ENCODE measurements around the gene SLC22A7. TPM values are rescaled to one million over a fixed set of nuclear protein-coding genes. Genes with fewer than 3 reads are reported as not detected.
A peak's percentile ranks its signal among the peaks of the same experiment; 100 is the strongest.

Gene SLC22A7
- polyA plus RNA-seq, 1 donor, result 1.2 TPM

DNA sequence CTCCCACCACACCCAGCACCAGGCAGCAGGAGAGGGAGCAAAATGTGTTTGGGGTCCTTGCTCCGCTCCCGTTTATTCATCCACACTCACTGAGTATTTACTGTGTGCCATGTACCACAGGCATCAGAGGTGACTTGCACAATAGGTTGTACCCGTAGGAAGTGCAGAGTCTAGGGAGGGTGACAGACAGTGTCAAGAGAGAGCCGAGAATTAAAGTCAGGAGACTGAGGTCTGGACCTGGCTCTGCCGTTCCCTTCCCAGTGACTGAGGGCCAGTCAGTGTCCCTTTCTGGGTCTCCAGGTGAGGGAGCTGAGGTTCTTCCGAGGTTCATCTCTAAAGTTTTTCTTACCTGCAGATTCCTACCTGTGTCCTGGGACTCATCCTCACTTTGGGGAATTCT is 32.5 kb upstream of the SLC22A7 start:
- H3K4me1 ChIP-seq (ENCODE audit: control insufficient read depth, insufficient read depth, low read length), result peaks cover 75% of the 10 kb centered on the region
- no CpG with 5 or more reads among the region's 6 CpGs for WGBS (ENCODE audit: insufficient coverage, low lambda C conversion rate)
- H3K27ac ChIP-seq (ENCODE audit: low read length), result no peak overlapping the region
- DNase-seq, result peak in 1 of 2 donors; percentile 59
- H3K4me3 ChIP-seq (ENCODE audit: low read length), result no peak overlapping the region
- H3K9me3 ChIP-seq (ENCODE audit: control insufficient read depth, low read depth, low read length), result no peaks in the 10 kb centered on the region
- H3K36me3 ChIP-seq (ENCODE audit: control insufficient read depth, insufficient read depth, low read length), result no peaks in the 10 kb centered on the region
- no peaks in the 10 kb centered on the region for H3K27me3 ChIP-seq (ENCODE audit: control insufficient read depth, insufficient read depth, low read length)

DNA sequence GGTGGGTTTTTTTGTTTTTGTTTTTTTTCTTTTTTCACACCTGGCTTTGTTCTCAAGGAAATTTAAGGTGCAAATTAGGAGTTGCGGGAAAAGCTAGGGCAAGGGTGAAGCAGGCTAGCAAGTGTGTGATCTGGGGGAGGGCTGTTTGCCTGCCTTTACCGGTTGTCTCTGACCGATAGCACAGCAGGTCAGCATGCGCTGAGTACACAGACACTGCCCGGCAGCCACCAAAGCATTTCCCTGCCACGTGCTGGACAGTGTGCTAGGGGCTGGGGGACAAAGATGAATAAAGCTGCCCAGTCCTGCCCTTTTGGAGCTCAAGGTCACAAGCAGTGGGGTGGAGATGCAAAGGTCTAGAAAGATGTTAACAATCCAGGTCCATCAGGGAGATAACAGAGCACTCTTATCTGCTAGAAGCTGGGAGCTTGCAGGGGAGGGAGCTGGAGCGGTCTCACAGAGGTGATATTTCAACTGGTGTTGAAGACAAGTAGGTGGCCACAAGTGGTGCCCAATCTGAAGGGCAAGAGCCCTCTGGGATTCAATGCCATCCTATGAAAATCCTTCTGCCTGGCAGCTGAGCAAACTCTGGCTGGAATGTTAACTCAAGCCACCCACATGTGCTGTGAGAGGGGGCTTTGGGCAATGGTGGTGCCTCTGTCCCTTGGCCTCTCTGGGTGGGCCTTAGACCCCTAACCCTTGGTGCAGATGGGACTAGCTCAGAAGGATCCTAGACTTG is 30.3 kb upstream of the SLC22A7 start:
- Histone ChIP-seq H3K4me3 (ENCODE audit: low read length) (no peak overlapping the region), H3K9me3 (ENCODE audit: control insufficient read depth, low read depth, low read length) (no peaks in the 10 kb centered on the region), H3K27ac (ENCODE audit: low read length) (peak overlapping the region; percentile 83), H3K4me1 (ENCODE audit: control insufficient read depth, insufficient read depth, low read length) (peaks cover 83% of the 10 kb centered on the region), H3K36me3 (ENCODE audit: control insufficient read depth, insufficient read depth, low read length) (no peaks in the 10 kb centered on the region), H3K27me3 (ENCODE audit: control insufficient read depth, insufficient read depth, low read length) (no peaks in the 10 kb centered on the region)
- 20% methylated on average over 1 of the region's 7 CpGs for WGBS (ENCODE audit: insufficient coverage, low lambda C conversion rate)
- peak; percentile 89 to 95 for DNase-seq

DNA sequence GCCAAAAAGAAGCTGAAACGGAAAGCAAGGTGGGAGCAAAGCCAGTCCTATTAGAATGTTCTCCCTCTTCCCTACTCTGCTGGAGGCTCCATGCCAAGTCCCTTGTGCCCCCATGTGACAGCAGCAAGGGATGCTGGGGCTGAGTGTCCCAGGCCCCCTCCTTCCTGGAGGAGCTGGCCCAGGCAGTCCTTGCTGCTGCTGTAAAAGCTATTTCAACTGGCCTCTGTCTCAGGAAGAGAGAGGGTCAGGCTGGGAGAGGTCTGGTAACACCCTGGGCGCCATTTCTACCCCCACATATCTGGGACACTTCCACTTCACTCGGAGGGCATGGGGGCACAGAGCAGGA is 29.7 kb upstream of the SLC22A7 start:
- no CpG with 5 or more reads among the region's 3 CpGs for WGBS (ENCODE audit: insufficient coverage, low lambda C conversion rate)

DNA sequence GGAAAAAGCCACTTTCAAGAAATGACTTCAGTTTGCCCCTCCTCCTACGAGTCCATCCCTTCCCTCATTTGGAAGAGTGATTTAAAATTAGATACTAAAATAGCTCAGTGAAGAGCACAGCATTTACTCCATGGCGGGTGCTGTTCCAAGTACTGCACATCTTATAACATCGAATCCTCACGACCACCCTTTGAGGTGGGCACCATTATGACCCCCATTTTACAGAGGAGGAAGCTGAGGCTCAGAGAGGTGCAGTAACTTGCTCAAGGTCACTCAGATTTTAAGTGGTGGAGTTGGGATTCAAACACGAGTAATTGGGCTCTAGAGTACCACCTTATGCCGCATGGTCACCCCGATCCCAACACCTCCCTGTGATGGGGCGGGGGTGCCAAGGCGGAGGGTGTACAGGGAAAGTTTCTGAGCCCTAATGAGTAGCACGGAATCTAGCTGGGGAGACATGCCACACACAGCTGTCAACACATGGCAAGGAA is 29.2 kb upstream of the SLC22A7 start:
- Histone ChIP-seq H3K4me1 (ENCODE audit: control insufficient read depth, insufficient read depth, low read length) (peaks cover 82% of the 10 kb centered on the region), H3K27me3 (ENCODE audit: control insufficient read depth, insufficient read depth, low read length) (no peaks in the 10 kb centered on the region), H3K4me3 (ENCODE audit: low read length) (peak overlapping the region; percentile 35), H3K36me3 (ENCODE audit: control insufficient read depth, insufficient read depth, low read length) (no peaks in the 10 kb centered on the region), H3K27ac (ENCODE audit: low read length) (peak overlapping the region; percentile 83), H3K9me3 (ENCODE audit: control insufficient read depth, low read depth, low read length) (no peaks in the 10 kb centered on the region)
- DNase-seq, result no peak
- WGBS (ENCODE audit: insufficient coverage, low lambda C conversion rate), result no CpG with 5 or more reads among the region's 10 CpGs

More for the DNA sequence above, 29.7 kb upstream of the SLC22A7 start:
- no peak overlapping the region for H3K4me3 ChIP-seq (ENCODE audit: low read length)
- peak overlapping the region; percentile 83 for H3K27ac ChIP-seq (ENCODE audit: low read length)
- peaks cover 82% of the 10 kb centered on the region for H3K4me1 ChIP-seq (ENCODE audit: control insufficient read depth, insufficient read depth, low read length)
- peak in 1 of 2 donors; percentile 69 for DNase-seq
- no peaks in the 10 kb centered on the region for H3K9me3 ChIP-seq (ENCODE audit: control insufficient read depth, low read depth, low read length)
- no peaks in the 10 kb centered on the region for H3K27me3 ChIP-seq (ENCODE audit: control insufficient read depth, insufficient read depth, low read length)
- H3K36me3 ChIP-seq (ENCODE audit: control insufficient read depth, insufficient read depth, low read length), result no peaks in the 10 kb centered on the region

DNA sequence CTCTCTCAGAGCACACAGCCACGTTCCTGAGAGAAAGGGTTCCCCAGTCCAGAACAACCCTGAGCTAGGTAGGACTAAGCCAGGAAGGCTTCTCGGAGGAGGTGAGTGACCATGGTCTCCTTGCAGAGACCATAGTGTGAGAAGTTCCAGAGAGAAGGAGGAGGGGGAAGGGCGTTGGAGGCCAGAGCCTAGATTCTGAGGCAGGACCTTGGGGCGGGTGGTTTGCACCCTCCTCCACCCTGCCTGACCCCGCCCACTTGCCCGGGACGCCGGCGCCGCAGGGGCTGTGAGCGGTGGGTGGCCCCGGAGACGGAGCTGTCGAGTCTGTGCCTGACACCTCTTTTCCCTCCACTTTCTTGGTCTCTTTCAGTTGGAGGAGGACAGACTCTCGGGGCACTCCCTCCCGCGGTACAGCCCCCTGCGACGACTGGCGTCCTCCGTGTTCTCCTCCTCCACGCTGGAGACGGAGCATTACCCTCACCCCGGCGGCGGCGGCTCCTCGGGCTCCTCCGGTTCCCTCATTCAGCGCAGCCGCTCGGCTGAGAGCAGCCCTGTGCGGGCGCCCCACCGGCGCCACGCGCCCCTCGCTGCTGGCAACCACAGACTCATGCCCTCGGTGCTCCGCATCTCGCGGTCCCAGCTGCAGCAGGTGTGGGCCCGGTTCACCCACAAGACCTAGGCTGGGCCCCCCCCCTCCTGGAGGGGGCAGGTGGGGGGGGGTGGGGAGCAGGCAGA is 28.6 kb upstream of the SLC22A7 start:
- no CpG with 5 or more reads among the region's 44 CpGs for WGBS (ENCODE audit: insufficient coverage, low lambda C conversion rate)
- Histone ChIP-seq H3K36me3 (ENCODE audit: control insufficient read depth, insufficient read depth, low read length) (no peaks in the 10 kb centered on the region), H3K27ac (ENCODE audit: low read length) (peak overlapping the region; percentile 83), H3K4me3 (ENCODE audit: low read length) (peak overlapping the region; percentile 35), H3K4me1 (ENCODE audit: control insufficient read depth, insufficient read depth, low read length) (peaks cover 86% of the 10 kb centered on the region), H3K9me3 (ENCODE audit: control insufficient read depth, low read depth, low read length) (no peaks in the 10 kb centered on the region), H3K27me3 (ENCODE audit: control insufficient read depth, insufficient read depth, low read length) (no peaks in the 10 kb centered on the region)
- DNase-seq, result peak in 1 of 2 donors; percentile 80

DNA sequence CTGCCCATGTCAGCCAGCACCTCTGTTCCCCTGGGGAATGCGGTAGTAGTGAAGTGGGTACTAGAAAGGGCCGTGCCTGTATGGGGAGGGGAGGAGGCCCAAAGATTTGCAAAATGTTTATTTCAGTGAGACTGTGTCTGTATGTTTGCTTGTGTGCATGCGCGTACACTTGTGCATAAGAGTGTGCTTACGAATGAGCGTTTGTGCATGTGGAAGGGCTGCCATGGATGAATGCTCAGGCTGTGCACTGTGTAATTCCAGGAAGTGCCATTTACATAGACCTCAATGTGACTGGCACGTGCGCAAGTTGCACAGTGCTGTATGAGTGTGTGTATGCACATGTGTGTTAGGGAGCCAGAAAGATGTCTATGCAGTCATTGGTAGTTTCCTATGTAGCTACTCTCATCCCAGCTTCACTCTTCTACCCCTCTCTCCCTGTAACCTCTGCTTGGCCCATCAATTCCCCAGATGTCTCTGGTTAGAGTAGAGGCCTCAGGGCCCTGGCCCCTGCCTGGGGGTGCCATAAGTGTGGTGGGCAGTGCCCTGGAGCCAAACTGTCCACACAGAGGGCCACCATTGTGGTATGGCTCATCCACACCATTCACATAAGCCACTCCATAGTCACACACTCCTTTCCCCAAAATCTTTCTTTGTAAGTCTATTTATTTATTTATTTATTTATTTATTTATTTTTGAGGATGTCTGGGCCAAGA is 26.8 kb upstream of the SLC22A7 start:
- H3K4me3 ChIP-seq (ENCODE audit: low read length), result no peak overlapping the region
- H3K36me3 ChIP-seq (ENCODE audit: control insufficient read depth, insufficient read depth, low read length), result no peaks in the 10 kb centered on the region
- H3K27me3 ChIP-seq (ENCODE audit: control insufficient read depth, insufficient read depth, low read length), result peaks cover 8% of the 10 kb centered on the region
- no CpG with 5 or more reads among the region's 8 CpGs for WGBS (ENCODE audit: insufficient coverage, low lambda C conversion rate)
- H3K4me1 ChIP-seq (ENCODE audit: control insufficient read depth, insufficient read depth, low read length), result peaks cover 87% of the 10 kb centered on the region
- no peaks in the 10 kb centered on the region for H3K9me3 ChIP-seq (ENCODE audit: control insufficient read depth, low read depth, low read length)
- peak overlapping the region; percentile 83 for H3K27ac ChIP-seq (ENCODE audit: low read length)
- no peak for DNase-seq

DNA sequence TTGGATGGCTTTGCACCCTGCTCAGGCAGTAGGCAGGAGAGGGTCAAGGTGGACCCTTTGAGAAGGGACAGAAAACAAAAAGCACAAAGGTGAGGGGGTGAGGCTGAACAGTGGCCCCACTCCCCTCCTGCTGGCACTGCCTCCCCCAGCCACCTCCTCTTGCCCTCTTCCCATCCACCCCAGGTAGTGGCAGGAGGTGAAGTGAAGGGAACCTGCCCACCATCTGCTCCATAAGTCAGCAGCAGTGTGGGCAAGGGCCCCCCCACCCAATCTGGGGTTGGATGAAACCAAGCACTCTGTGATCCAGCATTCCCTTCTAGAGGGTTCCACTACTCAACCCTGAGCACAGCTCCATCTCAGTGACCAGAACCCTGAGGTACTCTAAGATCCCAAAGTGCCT is 26.1 kb upstream of the SLC22A7 start:
- no peak for DNase-seq
- Histone ChIP-seq H3K27me3 (ENCODE audit: control insufficient read depth, insufficient read depth, low read length) (peaks cover 8% of the 10 kb centered on the region), H3K4me1 (ENCODE audit: control insufficient read depth, insufficient read depth, low read length) (peaks cover 92% of the 10 kb centered on the region), H3K4me3 (ENCODE audit: low read length) (no peak overlapping the region), H3K9me3 (ENCODE audit: control insufficient read depth, low read depth, low read length) (no peaks in the 10 kb centered on the region), H3K27ac (ENCODE audit: low read length) (peak overlapping the region; percentile 83), H3K36me3 (ENCODE audit: control insufficient read depth, insufficient read depth, low read length) (no peaks in the 10 kb centered on the region)

DNA sequence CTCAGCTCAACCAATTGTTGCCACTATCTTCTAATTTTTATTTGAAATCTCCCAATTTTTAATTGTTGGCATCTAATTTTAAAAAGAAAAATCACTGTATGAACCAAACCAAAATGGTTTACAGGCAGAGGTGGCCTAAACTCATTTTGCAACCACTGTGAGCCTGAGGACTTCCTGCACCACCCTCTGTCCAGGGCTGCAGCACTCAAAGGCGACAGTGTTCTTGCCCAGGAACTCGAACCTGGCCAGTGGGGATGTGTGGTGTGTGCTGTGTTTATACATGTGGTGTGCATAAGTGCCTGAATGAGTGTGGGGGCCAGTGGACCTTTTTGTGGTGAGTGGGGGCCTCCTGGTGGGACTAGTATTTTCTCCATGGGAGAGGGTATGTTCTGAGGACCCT is 24.4 kb upstream of the SLC22A7 start:
- no peak overlapping the region for H3K4me3 ChIP-seq (ENCODE audit: low read length)
- no CpG with 5 or more reads among the region's 2 CpGs for whole genome bisulfite sequencing (ENCODE audit: insufficient coverage, low lambda C conversion rate)
- H3K27ac ChIP-seq (ENCODE audit: low read length), result peak overlapping the region; percentile 30
- H3K4me1 ChIP-seq (ENCODE audit: control insufficient read depth, insufficient read depth, low read length), result peaks cover 92% of the 10 kb centered on the region
- no peaks in the 10 kb centered on the region for H3K36me3 ChIP-seq (ENCODE audit: control insufficient read depth, insufficient read depth, low read length)
- DNase-seq, result no peak
- H3K27me3 ChIP-seq (ENCODE audit: control insufficient read depth, insufficient read depth, low read length), result peaks cover 8% of the 10 kb centered on the region
- no peaks in the 10 kb centered on the region for H3K9me3 ChIP-seq (ENCODE audit: control insufficient read depth, low read depth, low read length)

DNA sequence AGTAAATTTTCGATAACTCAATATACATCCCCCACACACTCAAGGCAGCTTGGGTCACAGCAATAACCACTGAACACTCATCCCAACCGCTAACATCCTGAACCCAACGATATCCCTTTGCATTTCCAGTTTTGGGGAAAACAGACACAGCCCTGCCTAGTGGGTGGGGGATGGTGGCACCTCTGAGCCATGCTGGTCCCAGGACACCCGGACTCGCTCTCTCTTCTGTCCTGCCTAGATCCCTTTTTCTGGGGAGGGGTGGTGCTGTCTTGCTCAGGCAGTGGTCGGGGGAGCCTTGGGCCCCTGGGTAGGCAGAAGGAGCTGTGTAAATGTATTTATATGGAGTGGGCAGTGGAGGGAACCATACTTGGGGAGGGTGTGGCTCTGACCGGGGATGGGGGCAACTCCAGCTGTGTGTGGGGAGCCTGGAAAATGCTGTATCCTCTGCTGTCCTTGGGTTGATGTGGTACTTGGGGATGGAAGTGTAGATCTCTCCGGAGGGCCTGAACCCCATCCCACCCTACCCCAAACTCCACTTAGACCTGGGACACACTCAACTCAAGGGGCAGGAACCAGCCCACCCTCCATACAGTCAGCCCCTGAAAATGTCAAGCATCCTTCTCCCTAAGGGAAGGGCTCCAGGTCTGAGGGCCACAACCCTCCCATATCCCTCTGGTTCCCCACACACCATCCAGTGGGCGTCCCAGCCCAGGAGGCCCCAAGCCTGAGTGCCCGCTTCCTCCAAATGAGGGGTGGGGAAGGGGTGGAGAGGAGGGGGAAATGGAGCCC is 23.7 kb upstream of the SLC22A7 start:
- H3K36me3 ChIP-seq (ENCODE audit: control insufficient read depth, insufficient read depth, low read length), result no peaks in the 10 kb centered on the region
- WGBS (ENCODE audit: insufficient coverage, low lambda C conversion rate), result no CpG with 5 or more reads among the region's 10 CpGs
- DNase-seq, result no peak
- H3K4me1 ChIP-seq (ENCODE audit: control insufficient read depth, insufficient read depth, low read length), result peaks cover 92% of the 10 kb centered on the region
- H3K4me3 ChIP-seq (ENCODE audit: low read length), result peak overlapping the region; percentile 65
- H3K27me3 ChIP-seq (ENCODE audit: control insufficient read depth, insufficient read depth, low read length), result peaks cover 8% of the 10 kb centered on the region
- no peaks in the 10 kb centered on the region for H3K9me3 ChIP-seq (ENCODE audit: control insufficient read depth, low read depth, low read length)
- peak overlapping the region; percentile 90 for H3K27ac ChIP-seq (ENCODE audit: low read length)
